Transverse colon (tissue), 4 donors: Measurements from ENCODE around the gene TAPBPL. TPM values are rescaled to one million over a fixed set of nuclear protein-coding genes. Genes with fewer than 3 reads are reported as not detected.
A peak's percentile ranks its signal among the peaks of the same experiment; 100 is the strongest.

Experiments used
- DNase-seq: peaks from one replicate; pipeline ENCODE4 v3.0.0-alpha.2; 2019
- H3K27ac ChIP-seq, 4 donors: fragments of 200-600 bp; sonication (generic); 2 replicates each; pipeline ENCODE4 v1.5.1; 2016 to 2018; ENCODE audit warnings: inconsistent platforms in 4 of 4
- H3K27me3 ChIP-seq: fragments of 200-600 bp; sonication (generic); 2 replicates; pipeline ENCODE4 v1.5.1; 2017; ENCODE audit warnings: inconsistent platforms
- H3K36me3 ChIP-seq, 4 donors: fragments of 200-600 bp; sonication (generic); 2 replicates each; pipeline ENCODE4 v1.5.1; 2017 to 2019; ENCODE audit warnings: inconsistent platforms in 4 of 4
- H3K4me1 ChIP-seq, 4 donors: fragments of 200-600 bp; sonication (generic); 2 replicates each; pipeline ENCODE4 v1.5.1; 2017 to 2020; ENCODE audit warnings: inconsistent platforms in 4 of 4
- H3K4me3 ChIP-seq, 4 donors: fragments of 200-600 bp; sonication (generic); 1 replicate in 1 of 4; 2 replicates in 3 of 4; pipeline versions ENCODE4 v1.5.1 to v1.6.1; 2017 to 2019; ENCODE audit warnings: inconsistent platforms in 4 of 4
- H3K9me3 ChIP-seq, 2 donors: fragments of 200-600 bp; sonication (generic); 2 replicates each; pipeline ENCODE4 v1.5.1; 2017 to 2019; ENCODE audit warnings: inconsistent platforms in 2 of 2
- EP300 ChIP-seq: sonication (generic); formaldehyde crosslinking; IDR thresholded peaks from one replicate; pipeline ENCODE4 v1.6.1; 2017; ENCODE audit warnings: antibody characterized with exemption, low read depth
- POLR2A ChIP-seq: fragments of 450-650 bp; IDR thresholded peaks from one replicate; pipeline ENCODE4 v1.6.1; 2016; ENCODE audit warnings: antibody characterized with exemption, mild to moderate bottlenecking, moderate library complexity
- POLR2AphosphoS5 ChIP-seq, 3 donors: sonication (generic); formaldehyde crosslinking; IDR thresholded peaks; one replicate each; pipeline ENCODE4 v1.6.1; 2016; ENCODE audit warnings: antibody characterized with exemption in 3 of 3
- WGBS, 2 donors: methylation state at CpG; one replicate each; pipeline ENCODE4 v1.1.5; 2018; ENCODE audit warnings: low coverage in 1 of 2; 5-methylcytosine and 5-hydroxymethylcytosine counted together
- in situ Hi-C, 4 donors: fragments of 200-750 bp; cut with MboI; loops; one replicate each; pipeline versions ENCODE4 v1.15.0 to v1.15.1; 2017; ENCODE audit warnings: low sequenced_read_pairs in 3 of 4, low pct_ligation_motif_present in 1 of 4, low pct_unique_long_range_greater_than_20kb in 1 of 4
- intact Hi-C: fragments of 100-400 bp; cut with DNase I; formaldehyde crosslinking; loops from one replicate; pipeline ENCODE4 v1.15.1; 2023; ENCODE audit warnings: low total_unique reads
- total RNA-seq, 4 donors: library from RNA; depleted of rRNA; stranded (reverse); fragments of >200 nt; gene quantifications; one replicate each; pipeline ENCODE4 v1.1.0, GENCODE V29; 2016
- TF ChIP-seq, protein P1 (sequence below), 5 experiments: fragments of 200-600 bp in 3 of 5; fragments of 450-650 bp in 2 of 5; sonication (generic) in 3 of 5; IDR thresholded peaks; 1 replicate in 2 of 5; 2 replicates in 3 of 5; pipeline ENCODE4 v1.5.1; 2016 to 2017; ENCODE audit warnings: antibody characterized with exemption in 5 of 5, inconsistent platforms in 3 of 5, mild to moderate bottlenecking in 2 of 5, moderate library complexity in 1 of 5

TAPBPL gene
- total RNA-seq, 4 donors from 2014 or later, result 47.6 to 99.1 (median 79.3) TPM

- Histone ChIP-seq H3K36me3 (no peaks in the 10 kb centered on the region), H3K9me3 (no peaks in the 10 kb centered on the region), H3K4me3 (no peak overlapping the region), H3K27me3 (no peaks in the 10 kb centered on the region), H3K27ac (peak overlapping the region; percentile 41 to 53 (median 46)), H3K4me1 (peaks cover 4 to 17% (median 11%) of the 10 kb centered on the region in 4 donors)
- peak; percentile 87 for DNase-seq
- WGBS, 2 donors, result 6% methylated on average over 9 of the region's 9 CpGs; no CpG with 5 or more reads in 1 of the 2 donors
- peak in 2 of 3 donors; percentile 63 to 70 for TF ChIP-seq POLR2AphosphoS5 (IDR thresholded peaks at IDR 0.05)
- no peak for TF ChIP-seq EP300
- no peak for TF ChIP-seq POLR2A
- TF ChIP-seq, protein P1, sequence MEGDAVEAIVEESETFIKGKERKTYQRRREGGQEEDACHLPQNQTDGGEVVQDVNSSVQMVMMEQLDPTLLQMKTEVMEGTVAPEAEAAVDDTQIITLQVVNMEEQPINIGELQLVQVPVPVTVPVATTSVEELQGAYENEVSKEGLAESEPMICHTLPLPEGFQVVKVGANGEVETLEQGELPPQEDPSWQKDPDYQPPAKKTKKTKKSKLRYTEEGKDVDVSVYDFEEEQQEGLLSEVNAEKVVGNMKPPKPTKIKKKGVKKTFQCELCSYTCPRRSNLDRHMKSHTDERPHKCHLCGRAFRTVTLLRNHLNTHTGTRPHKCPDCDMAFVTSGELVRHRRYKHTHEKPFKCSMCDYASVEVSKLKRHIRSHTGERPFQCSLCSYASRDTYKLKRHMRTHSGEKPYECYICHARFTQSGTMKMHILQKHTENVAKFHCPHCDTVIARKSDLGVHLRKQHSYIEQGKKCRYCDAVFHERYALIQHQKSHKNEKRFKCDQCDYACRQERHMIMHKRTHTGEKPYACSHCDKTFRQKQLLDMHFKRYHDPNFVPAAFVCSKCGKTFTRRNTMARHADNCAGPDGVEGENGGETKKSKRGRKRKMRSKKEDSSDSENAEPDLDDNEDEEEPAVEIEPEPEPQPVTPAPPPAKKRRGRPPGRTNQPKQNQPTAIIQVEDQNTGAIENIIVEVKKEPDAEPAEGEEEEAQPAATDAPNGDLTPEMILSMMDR (IDR thresholded peaks at IDR 0.05), result peak; percentile 79 to 97 (median 88)
- intact Hi-C loops, result loop anchor here (5.0 kb wide), 2 partner anchors 39 to 114 kb away; no protein-coding TSS in a partner anchor
- in situ Hi-C loops, result loop anchor here in 2 of 4 donors (5.0 to 10.0 kb wide), 3 partner anchors 44 to 121 kb away; no protein-coding TSS in a partner anchor
These were observed 28.4 kb upstream of the TAPBPL start for GRCh38 chr12:6423267-6424007.

DNA sequence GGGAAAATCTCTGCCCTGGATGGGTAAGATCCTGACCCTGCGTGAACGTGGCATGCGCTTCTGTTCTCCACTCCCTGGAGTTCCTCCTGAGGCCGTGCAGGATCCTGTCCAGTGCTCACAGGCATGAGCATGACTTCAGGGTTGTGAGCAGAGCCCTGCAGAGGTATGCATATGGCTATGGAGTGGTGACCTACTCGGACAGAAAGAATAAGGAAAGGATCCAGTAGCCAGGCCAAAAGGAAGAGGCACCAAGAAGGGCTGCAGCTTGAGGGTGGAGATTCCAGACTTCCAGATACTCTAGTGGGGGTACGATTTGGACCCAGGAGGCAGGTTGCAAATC, 27.9 kb upstream of the TAPBPL start:
- no peaks in the 10 kb centered on the region for H3K27me3 ChIP-seq
- H3K4me1 ChIP-seq, result peaks cover 4 to 17% (median 11%) of the 10 kb centered on the region in 4 donors
- peak overlapping the region; percentile 41 to 53 (median 46) for H3K27ac ChIP-seq
- H3K36me3 ChIP-seq, result no peaks in the 10 kb centered on the region
- in situ Hi-C loops (loop anchor here in 2 of 4 donors (5.0 to 10.0 kb wide), 3 partner anchors 43 to 121 kb away; no protein-coding TSS in a partner anchor), intact Hi-C loops (loop anchor here (5.0 kb wide), 2 partner anchors 38 to 113 kb away; no protein-coding TSS in a partner anchor)
- TF ChIP-seq EP300, result no peak
- TF ChIP-seq, protein P1 (IDR thresholded peaks at IDR 0.05), result no peak
- no peak for TF ChIP-seq POLR2AphosphoS5 (IDR thresholded peaks at IDR 0.05)
- no peak for TF ChIP-seq POLR2A
- H3K9me3 ChIP-seq, result no peaks in the 10 kb centered on the region
- WGBS, 2 donors, result 37% methylated on average over 6 of the region's 6 CpGs; no CpG with 5 or more reads in 1 of the 2 donors
- no peak for DNase-seq
- no peak overlapping the region for H3K4me3 ChIP-seq

DNA sequence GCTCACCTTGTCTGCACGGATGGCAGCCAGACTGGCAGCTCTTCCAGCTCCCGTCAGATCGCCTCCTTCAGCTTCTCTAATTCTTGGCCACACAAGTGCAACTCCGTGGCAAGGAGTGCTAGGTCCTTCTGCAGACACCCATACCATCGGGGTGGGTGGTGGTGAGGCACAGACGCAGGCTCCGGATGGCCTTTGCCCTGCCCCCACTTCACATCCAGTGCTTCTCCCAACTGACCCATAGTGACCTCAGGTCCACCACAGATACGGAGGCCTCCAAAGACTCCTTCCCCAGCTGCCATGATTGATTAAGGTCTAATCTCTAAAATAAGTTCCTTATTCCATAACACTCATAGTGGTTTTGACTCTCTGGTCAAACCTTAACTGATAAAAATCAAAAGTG, 27.0 kb upstream of the TAPBPL start:
- Histone ChIP-seq H3K27ac (no peak overlapping the region), H3K27me3 (no peaks in the 10 kb centered on the region), H3K4me3 (no peak overlapping the region), H3K4me1 (peaks cover 4 to 19% (median 12%) of the 10 kb centered on the region in 4 donors), H3K36me3 (no peaks in the 10 kb centered on the region), H3K9me3 (no peaks in the 10 kb centered on the region)
- DNase-seq, result no peak
- intact Hi-C loops, result loop anchor here (5.0 kb wide), 2 partner anchors 37 to 112 kb away; no protein-coding TSS in a partner anchor
- WGBS, 2 donors, result 93% methylated on average over 8 of the region's 8 CpGs; no CpG with 5 or more reads in 1 of the 2 donors
- TF ChIP-seq POLR2AphosphoS5 (IDR thresholded peaks at IDR 0.05), result no peak
- no peak for TF ChIP-seq POLR2A
- TF ChIP-seq EP300, result no peak
- TF ChIP-seq, protein P1 (IDR thresholded peaks at IDR 0.05), result no peak
- in situ Hi-C loops, result loop anchor here in 3 of 4 donors (5.0 to 25.0 kb wide), 4 partner anchors 42 to 120 kb away; partner anchors contain the start of gene GAPDH (in 1 of the 3)
